ENCODE data around the gene MRPS18A. TPM values are rescaled to one million over a fixed set of nuclear protein-coding genes. Genes with fewer than 3 reads are reported as not detected.

The MRPS18A gene
- total RNA-seq, 4 donors from 2014 or later: 30.3 to 54.7 (median 42.5) TPM

DNA sequence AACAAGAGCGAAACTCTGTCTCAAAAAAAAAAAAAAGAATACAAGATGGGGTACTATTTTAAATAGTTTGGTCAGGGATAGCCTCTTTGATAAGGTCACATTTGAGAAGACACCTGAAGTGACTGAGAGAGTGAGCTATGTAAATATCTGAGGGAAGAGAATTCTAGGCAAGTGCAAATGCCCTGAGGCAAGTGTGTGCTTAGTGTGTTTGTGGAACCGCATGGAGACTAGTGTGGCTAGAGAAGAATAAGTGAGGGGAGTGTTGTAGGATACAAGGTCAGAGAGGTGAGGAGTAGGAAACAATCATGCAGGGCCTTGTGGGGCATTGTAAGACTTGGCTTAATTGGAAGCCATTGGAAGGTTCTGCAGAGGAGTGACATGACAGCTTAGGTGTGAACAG lies 39.3 kb downstream of the MRPS18A start:
- TF ChIP-seq, protein P1, sequence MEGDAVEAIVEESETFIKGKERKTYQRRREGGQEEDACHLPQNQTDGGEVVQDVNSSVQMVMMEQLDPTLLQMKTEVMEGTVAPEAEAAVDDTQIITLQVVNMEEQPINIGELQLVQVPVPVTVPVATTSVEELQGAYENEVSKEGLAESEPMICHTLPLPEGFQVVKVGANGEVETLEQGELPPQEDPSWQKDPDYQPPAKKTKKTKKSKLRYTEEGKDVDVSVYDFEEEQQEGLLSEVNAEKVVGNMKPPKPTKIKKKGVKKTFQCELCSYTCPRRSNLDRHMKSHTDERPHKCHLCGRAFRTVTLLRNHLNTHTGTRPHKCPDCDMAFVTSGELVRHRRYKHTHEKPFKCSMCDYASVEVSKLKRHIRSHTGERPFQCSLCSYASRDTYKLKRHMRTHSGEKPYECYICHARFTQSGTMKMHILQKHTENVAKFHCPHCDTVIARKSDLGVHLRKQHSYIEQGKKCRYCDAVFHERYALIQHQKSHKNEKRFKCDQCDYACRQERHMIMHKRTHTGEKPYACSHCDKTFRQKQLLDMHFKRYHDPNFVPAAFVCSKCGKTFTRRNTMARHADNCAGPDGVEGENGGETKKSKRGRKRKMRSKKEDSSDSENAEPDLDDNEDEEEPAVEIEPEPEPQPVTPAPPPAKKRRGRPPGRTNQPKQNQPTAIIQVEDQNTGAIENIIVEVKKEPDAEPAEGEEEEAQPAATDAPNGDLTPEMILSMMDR (IDR thresholded peaks at IDR 0.05): no peak
- DNase-seq (ENCODE audit: low spot score) (no peak), ATAC-seq (ENCODE audit: low FRiP score) (no peak)

DNA sequence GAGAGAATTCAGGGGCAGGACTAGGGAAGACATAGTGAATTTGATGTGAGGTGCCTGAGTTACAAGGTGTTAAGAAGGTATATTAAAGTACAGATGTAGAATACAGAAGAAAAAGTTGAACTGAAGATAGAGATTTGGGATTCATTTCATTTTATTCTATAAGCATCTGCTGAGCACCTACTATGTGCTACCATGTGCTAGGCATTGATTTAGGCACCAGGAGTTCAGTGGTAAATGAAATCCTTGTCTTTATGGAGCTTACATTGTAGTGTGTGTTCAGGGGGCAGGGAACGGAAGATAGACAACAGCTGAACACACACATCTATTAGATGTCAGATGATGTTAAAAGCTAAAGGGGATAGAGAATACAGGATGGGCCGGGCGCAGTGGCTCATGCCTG lies 40.0 kb downstream of the MRPS18A start:
- ATAC-seq (ENCODE audit: low FRiP score) (no peak), DNase-seq (ENCODE audit: low spot score) (no peak)
- TF ChIP-seq, protein P1 (IDR thresholded peaks at IDR 0.05): no peak

DNA sequence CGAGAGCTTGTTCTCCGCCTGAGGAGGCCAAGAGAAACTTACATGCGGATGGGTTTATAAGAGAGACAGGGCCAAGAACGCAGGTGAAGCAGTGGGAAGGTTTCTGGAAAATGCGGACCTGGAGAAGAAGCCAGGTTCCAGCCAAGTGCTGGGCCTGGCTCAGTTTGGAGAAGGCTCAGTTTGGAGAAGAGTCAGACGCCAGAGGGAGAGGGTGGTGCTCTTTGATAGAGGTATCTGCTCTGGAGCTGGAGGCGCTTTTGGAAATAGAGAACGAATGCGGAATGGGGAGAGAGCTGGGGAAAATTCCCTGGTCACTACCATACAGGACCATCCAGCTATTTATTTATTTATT lies 42.0 kb downstream of the MRPS18A start:
- DNase-seq (ENCODE audit: low spot score) (no peak), ATAC-seq (ENCODE audit: low FRiP score) (no peak)
- TF ChIP-seq, protein P1 (IDR thresholded peaks at IDR 0.05): no peak

DNA sequence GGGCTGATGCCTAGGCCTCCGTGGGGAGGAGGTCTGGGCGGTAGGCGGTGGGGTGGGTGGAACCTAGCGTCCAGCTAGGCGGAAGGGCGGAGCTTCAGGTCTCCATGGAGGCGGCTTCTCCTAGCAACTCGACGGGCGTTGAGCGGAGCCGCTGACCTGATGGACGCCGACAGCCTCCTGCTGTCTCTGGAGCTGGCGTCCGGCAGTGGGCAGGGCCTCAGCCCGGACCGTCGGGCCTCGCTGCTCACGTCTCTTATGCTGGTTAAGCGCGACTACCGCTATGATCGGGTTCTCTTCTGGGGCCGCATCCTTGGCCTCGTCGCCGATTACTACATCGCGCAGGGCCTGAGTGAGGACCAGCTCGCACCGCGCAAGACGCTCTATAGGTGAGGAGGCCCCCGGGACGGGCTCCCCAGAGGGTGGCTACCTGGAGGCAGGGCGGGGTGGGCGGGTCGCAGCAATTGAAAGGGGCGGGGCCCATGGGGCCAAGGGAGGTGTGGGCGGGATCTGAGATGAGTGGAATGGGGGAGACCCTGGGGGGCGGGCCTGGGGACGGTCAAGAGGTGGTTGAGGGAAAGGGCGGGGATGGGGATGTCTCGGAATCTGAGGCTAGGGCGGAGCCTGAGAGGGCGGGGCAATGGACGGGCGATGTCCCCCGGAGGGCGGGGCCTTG lies 42.5 kb downstream of the MRPS18A start, which contains the start of gene RSPH9:
RSPH9 (plus strand) TSS at position 97 of the 673 bp plus-strand sequence; CDS start at position 160, 63 bp downstream.
- peak; percentile 61 for DNase-seq (ENCODE audit: low spot score)
- peak; percentile 91 for ATAC-seq (ENCODE audit: low FRiP score)
- TF ChIP-seq, protein P1 (IDR thresholded peaks at IDR 0.05): no peak

DNA sequence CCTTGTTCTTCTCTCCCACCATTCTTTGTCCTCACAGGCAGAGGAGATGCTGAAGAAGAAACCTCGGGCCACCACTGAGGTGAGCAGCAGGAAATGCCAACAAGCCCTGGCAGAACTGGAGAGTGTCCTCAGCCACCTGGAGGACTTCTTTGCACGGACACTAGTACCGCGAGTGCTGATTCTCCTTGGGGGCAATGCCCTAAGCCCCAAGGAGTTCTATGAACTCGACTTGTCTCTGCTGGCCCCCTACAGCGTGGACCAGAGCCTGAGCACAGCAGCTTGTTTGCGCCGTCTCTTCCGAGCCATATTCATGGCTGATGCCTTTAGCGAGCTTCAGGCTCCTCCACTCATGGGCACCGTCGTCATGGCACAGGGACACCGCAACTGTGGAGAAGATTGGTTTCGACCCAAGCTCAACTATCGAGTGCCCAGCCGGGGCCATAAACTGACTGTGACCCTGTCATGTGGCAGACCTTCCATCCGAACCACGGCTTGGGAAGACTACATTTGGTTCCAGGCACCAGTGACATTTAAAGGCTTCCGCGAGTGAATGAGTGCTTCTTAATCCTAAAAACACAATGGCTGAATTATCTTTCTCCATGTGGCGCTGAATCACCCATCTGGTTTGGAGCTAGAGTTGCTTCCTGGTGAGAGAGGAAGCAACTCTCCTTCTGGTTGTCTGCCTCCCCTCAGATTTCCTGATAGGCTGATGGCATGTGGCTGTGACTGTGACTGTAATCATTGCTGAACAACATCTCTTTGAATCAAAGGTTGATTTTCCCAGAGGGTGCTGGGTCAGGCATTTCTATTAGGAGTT lies 47.4 kb downstream of the MRPS18A start:
- no peak for DNase-seq (ENCODE audit: low spot score)
- TF ChIP-seq, protein P1 (IDR thresholded peaks at IDR 0.05): no peak
- no peak for ATAC-seq (ENCODE audit: low FRiP score)

DNA sequence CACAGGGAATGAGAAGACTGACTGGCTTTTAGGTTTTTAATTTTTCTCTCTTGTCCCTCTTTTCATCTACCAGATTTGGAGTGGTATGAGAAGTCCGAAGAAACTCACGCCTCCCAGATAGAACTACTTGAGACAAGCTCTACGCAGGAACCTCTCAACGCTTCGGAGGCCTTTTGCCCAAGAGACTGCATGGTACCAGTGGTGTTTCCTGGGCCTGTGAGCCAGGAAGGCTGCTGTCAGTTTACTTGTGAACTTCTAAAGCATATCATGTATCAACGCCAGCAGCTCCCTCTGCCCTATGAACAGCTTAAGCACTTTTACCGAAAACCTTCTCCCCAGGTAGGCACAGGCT lies 51.3 kb downstream of the MRPS18A start:
- DNase-seq (ENCODE audit: low spot score) (no peak), ATAC-seq (ENCODE audit: low FRiP score) (no peak)
- TF ChIP-seq, protein P1 (IDR thresholded peaks at IDR 0.05): no peak
